ENCODE measurements around the gene CCDC144A.
"Not testable (repeated sequence)": the region's sequence is repeated elsewhere in the genome, so short reads cannot be mapped to it uniquely, and the experiment has no call there.

Gene CCDC144A

DNA sequence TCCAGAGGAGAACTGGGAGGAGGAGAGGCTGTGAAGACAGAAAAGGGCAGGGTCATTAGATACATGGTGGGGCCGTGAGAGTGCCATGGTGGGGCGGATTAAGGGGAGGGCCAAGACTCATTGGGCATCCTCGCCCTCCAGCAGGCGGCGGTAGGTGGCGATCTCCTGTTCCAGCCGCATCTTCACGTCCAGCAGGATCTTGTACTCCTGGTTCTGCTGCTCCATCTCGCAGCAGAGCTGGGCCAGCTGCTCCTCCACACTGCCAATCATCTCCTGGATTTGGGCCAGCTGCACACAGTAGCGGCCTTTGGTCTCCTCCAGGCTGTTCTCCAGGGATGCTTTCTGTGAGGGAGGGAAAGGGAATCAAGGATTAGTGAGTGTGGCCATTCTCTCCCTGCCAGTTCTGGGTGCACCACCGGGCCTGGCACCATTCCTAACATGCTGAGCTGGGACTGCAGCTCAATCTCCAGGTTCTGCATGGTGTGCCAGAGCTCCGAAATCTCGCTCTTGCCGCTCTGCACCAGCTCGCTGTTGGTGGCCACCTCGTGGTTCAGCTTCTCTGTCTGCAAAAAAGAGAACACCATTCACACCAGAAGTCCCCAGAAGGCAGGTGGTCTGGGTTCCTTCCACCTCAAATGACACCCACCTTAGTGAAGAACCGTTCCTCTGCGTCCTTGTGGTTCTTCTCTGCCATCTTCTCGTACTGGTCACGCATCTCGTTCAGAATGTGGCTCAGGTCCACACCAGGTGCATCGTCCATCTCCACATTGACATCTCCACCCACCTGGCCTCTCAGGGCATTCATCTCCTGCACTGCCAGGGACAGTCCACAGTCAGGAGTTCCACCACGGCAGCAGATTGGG, 129.0 kb downstream of the CCDC144A start:
- no peak for DNase-seq (ENCODE audit: low read depth, low spot score)

DNA sequence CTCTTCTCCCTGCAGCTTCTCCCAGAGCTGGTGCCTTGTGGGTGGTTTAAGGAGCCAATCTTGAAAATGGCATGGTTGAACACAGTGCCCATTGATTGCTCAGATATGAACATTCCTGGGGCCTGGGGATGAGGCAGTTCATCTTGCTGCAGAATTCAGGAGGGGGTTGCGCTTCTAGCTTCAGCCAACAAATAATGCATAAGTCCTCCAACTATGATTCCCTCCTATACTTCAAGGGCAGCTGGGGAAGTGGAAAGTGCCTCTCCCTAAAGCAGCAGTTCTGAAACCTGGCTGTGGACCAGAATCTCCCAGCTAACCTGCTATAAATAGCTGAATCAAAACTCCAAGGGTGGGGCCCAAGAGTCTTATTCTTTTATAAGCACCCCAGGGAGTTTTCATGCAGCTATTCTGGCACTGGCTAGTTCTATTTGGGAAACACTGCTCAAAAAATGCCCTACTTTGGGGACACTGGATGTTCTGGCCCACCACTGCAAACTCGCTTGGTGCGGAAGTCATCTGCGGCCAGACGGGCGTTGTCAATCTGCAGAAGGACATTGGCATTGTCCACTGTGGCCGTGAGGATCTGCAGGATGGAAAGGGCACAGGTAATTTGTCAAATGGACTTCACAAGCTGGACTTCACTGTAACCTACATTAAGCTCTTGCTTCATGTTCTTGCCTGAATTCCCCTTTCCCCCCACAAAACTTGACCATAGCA, 130.3 kb downstream of the CCDC144A start:
- no peak for DNase-seq (ENCODE audit: low read depth, low spot score)

DNA sequence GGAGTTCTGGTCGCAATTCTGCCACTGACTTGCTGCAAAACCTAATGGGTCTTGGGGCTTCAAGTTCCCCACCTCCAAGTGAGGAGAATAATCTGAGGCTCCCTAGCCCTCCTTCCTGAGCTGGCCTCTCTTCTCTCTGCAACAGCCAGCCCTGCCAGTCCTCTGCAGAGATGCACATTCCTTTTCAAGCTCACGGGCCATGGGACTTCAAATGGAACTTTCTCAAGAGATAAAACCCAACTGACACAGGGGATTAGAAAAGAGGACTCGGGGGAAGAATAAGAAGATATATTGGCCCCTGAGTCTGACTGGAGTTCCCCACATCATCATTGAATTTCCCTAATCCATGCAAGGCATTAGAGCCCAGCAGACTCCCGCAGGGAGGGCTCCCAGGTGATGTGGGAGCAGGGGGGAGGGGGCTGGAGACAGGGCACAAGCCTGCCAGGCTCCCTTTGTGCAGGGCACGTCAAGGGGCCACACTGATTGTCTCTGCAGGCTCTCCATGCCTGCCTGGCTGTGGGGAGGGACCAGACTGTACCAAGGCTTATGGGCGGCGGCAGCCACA, 131.0 kb downstream of the CCDC144A start:
- no peak for DNase-seq (ENCODE audit: low read depth, low spot score)

DNA sequence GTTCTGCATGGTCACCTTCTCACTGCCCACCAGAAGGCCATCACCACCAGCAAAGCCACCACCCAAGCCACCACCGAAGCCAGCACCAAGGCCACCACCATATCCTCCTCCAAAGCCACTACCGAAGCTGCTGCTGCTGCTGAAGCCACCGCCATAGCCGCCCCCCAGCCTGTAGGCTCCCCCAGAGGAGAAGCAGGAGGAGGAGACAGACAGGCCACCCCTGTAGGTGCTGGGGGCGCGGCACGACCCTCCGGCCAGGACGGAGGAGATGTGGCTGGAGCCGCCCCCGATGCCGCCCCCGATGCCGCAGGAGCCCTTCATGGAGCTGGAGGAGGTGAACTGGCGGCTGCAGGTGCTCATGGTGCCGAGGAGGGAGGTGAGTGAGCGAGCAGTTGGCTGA, 132.1 kb downstream of the CCDC144A start:
- DNase-seq (ENCODE audit: low read depth, low spot score): not testable (repeated sequence)

DNA sequence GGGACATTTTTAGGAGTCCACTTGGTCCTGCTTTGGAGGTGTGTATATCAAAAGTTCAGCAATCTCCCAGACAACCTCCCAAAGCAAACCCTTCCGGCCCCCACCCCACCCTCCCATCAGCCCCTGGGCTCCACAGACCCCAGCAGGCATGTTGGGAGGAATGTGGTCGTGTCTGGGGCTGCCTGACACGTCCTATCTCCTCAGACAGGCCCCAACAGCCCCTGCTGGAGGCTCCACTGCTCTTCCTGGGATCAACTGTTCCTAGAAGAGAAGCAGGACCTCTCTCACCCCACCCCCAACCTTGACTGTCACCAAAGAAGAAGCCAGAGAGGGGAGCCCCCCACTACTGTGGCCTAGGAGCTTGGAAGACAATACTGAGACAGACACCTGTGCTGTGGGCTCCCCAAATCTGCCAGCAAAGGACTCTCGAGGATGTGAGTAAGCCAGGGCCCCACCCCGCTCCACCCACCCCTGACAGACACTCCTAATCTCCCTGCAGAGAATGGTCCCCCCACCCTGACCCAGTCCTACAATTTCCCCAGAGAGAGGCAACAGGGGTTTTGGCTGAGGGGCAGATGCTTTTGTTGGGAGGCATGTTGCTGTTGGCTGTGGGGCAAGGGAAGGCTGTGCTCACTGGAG, 133.8 kb downstream of the CCDC144A start:
- DNase-seq (ENCODE audit: low read depth, low spot score): not testable (repeated sequence)
